ENCODE results near the gene PARVA.

GRCh38 chr11:12531681-12532080 lies 154.3 kb downstream of the PARVA start:
- TF ChIP-seq POLR2AphosphoS5 (IDR thresholded peaks at IDR 0.05; ENCODE audit: low read depth, low read length) (no peak), TAF1 (IDR thresholded peaks at IDR 0.05; ENCODE audit: borderline replicate concordance, insufficient read depth, low read length) (no peak), FOXP2 (optimal IDR thresholded peaks at IDR 0.05; ENCODE audit: borderline replicate concordance, extremely low read depth, extremely low read length, insufficient read depth) (no peak)
- TF ChIP-seq, protein P1, sequence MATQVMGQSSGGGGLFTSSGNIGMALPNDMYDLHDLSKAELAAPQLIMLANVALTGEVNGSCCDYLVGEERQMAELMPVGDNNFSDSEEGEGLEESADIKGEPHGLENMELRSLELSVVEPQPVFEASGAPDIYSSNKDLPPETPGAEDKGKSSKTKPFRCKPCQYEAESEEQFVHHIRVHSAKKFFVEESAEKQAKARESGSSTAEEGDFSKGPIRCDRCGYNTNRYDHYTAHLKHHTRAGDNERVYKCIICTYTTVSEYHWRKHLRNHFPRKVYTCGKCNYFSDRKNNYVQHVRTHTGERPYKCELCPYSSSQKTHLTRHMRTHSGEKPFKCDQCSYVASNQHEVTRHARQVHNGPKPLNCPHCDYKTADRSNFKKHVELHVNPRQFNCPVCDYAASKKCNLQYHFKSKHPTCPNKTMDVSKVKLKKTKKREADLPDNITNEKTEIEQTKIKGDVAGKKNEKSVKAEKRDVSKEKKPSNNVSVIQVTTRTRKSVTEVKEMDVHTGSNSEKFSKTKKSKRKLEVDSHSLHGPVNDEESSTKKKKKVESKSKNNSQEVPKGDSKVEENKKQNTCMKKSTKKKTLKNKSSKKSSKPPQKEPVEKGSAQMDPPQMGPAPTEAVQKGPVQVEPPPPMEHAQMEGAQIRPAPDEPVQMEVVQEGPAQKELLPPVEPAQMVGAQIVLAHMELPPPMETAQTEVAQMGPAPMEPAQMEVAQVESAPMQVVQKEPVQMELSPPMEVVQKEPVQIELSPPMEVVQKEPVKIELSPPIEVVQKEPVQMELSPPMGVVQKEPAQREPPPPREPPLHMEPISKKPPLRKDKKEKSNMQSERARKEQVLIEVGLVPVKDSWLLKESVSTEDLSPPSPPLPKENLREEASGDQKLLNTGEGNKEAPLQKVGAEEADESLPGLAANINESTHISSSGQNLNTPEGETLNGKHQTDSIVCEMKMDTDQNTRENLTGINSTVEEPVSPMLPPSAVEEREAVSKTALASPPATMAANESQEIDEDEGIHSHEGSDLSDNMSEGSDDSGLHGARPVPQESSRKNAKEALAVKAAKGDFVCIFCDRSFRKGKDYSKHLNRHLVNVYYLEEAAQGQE (IDR thresholded peaks at IDR 0.05; ENCODE audit: insufficient read depth in 1 of 2, low read depth in 2 of 2, low read length in 2 of 2): no peak
